Epidermal melanocyte (primary cell): Measurements from ENCODE around the gene TTC9C.
A peak's percentile ranks its signal among the peaks of the same experiment; 100 is the strongest.
"Not testable (repeated sequence)": the region's sequence is repeated elsewhere in the genome, so short reads cannot be mapped to it uniquely, and the experiment has no call there.

Experiments
- DNase-seq: peaks from one replicate; pipeline ENCODE4 v3.0.0; 2011; ENCODE audit warnings: low spot score; ENCODE audit not compliant: insufficient read length

Gene TTC9C

DNA sequence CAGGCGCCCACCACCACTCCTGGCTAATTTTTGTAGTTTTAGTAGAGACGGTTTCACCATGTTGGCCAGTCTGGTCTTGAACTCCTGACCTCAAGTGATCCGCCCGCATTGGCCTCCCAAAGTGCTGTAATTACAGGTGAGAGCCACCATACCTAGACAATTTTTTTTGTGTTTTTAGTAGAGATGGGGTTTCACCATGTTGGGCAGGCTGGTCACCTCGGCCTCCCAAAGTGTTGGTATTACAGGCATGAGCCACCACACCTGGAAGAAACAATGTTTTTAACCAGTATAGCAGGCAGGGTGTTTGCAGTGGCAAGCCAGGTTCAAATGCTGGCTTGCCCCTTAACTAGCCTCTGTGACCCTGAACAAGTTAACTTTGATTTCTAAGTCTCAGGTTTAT, 21.6 kb downstream of the TTC9C start:
- not testable (repeated sequence) for DNase-seq

DNA sequence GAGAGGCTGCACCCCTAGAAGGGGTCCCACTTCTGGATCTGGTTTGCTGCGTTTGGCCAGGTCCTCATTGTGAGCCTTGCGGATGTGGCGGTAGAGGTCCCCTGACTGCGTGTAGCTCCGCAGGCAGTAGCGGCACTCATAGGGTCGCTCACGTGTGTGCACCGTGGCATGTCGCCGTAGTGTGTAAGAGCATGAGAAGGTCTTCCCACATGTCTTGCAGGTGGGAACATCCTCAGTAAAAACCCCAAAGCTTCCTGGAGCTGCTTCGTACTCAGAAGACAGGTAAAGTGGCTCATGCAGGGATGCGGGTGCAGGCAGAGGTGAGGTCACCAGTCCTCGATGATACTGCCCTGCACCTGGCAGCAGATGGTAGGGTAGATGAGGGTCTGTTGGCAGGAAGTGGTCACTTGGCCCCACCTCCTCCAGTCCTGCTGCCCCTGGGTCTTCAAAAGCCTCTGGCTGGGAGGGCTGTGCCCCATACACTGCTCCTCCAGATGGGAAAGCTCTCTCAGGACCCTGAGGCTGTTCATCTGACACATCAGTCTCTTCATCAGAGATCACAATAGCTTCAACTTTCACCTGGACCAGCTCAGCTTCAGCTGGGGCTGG, 24.0 kb downstream of the TTC9C start:
- no peak for DNase-seq

DNA sequence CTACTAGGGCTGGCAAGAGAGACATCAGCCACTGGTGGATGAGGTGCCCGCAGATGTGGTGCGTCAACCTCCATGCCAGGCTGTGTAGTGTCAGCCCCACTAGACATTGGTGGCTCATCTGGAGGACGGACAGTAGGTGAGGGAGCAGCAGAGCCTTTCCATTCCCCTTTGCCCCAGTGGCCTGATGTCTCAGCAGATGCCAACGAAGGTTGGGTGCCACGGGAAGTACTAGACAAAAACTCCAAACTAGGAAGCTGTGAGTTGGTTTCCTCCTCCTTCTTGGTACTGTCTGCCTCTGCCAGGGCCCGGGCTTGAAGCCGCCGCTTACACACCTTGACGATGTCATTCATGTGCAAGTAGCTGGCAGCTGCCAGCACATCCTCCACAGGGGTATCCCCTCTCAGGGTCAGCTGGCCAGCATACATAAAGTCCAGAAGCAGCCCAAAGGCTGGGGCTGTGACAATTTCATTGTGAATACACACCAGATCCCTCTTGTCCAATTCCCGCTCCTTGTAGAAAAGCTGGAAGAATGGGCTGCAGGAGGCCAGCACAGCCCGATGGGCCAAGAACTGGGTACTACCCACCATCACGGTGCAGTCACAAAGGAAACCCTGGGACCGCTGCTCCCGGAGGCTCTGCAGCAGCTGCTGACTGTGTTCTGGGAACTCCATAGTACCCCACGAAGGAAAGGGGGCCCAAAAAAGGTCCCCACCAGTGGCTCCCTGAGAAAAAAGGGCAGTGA, 24.9 kb downstream of the TTC9C start:
- no peak for DNase-seq

DNA sequence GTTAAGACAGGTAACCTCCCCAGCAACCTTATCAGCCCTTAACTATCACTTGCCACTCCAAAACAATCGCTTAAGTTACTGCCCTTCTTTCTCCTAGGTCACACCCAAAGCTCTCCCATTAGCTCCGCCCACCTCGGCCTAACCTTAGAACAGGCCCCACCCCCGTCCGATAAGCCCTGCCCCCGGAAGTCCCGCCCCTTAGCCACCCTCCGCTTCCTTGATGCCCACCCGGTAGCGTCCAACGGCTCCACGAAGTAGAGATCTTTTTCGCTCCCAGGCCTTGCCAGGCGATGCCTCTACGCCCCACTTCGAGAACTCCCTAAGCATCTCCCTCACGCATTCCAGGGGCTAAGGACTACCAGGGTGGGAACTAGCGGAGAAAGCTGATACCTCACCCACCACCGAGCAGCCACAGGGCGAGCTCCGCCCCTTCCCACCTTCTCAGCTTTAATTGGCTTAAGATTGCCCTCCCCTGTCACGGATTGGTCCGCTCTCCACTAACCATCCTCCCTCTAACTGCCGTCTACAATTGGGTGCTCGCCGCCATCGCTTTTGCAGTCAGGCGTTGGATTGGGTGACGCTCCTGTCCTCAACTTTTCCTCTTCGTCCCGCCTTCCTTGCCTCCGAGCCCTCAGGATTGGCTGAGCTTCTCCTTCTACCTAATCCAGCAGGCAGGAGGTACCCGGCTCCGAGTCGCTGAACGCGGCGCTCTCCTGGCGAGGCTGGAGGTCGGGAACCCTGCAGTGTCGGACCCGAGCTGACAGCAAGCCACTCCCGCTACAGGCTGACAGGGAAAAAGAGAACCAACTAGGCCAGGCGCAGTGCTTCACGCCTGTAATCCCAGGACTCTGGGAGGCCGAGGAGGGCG, 25.7 kb downstream of the TTC9C start, which contains the start of gene ZBTB3:
Gene ZBTB3 (minus strand): TSS at position 425 of the 868 bp plus-strand sequence. CDS start 496 bp downstream, outside the sequence.
- peak; percentile 96 for DNase-seq

DNA sequence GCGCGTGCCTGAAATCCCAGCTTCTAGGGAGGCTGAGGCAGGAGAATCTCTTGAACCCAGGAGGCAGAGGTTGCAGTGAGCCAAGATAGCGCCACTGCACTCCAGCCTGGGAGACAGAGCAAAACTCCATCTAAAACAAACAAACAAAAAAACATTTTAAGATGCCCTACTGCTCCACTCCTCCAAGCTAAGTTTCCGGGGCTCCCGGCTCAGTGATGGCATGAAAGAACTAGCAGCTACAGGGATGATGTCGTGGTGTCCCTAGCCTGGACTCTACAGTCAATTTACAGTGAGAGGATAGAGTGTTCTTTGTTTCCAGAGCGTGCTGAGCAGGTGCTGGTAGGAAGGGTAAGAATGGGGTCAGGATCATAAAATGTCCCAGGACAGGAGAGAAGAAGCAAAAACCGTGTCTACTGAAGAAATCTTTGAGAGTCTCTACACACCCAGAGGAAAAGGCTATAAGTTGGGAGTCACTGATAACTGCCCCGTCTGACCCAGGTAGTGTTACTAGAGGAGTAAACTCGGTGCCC, 26.9 kb downstream of the TTC9C start:
- DNase-seq, result no peak

DNA sequence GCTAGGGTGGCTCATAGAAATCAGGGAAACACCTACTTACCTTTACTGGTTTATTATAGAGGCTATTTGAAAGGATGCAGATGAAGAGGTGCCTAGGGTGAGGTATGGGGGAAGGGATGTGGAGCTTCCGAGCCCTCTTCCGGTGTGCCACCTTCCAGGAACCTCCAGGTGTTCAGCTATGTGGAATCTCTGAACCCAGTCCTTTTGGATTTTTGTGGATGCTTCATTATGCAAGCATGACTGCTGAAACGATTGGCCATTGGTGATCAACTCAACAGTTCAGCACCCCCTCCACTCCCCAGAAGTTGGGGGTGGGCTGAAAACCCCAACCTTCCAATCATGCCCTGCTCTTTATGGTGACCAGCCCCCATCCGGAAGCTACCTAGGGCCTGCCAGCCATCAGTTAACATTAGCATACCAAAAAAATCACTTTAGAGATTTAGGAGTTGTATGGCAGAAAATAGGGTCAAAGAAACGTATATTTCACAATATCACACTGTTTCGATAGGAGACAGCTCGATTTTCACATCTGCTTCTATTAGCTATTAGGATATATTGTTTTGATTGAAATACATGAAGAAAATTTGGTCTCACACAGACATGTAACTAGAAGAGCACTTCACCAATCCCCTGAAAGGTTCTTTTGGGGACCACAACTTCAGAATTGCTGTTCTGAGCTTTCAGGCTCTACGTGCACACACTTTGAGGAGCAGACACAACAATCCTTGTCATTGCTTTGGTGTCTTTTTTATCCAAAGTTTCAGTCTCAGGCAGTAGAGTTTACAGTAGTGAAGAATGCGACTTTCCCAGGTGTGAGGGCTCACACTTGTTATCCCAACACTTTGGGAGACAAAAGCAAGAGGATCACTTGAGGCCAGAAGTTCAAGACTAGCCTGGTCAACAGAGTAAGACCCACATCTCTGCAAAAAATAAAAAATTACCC, 29.8 kb downstream of the TTC9C start:
- no peak for DNase-seq

DNA sequence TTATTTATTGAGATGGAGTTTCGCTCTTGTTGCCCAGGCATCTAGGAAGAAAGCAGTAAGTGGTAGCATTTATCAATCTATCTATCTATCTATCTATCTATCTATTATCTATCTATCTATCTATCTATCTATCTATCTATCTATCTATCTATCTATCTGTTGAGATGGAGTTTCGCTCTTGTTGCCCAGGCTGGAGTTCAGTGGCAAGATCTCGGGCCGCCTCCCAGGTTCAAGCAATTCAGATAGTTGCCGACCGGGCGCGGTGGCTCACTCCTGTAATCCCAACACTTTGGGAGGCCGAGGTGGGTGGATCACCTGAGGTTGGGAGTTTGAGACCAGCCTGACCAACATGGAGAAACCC, 32.6 kb downstream of the TTC9C start:
- not testable (repeated sequence) for DNase-seq

DNA sequence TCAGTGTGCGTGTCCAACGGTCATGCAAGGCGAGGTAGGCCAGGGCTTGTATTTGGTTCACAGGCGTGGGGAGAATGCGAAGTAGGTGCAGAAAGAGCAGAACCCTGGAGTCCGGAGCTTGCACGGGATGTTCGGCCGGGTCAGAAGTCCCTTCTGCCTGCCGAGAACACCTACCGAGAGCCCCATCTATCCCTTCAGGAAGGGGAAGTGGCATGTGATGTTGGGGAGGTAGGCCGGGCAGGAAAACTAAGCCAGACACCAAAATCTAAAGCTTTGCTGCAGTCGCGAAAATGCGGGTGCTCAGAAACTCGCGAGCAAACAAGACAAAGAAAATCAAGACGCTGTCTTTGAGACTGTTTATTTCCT, 42.5 kb downstream of the TTC9C start:
- no peak for DNase-seq

DNA sequence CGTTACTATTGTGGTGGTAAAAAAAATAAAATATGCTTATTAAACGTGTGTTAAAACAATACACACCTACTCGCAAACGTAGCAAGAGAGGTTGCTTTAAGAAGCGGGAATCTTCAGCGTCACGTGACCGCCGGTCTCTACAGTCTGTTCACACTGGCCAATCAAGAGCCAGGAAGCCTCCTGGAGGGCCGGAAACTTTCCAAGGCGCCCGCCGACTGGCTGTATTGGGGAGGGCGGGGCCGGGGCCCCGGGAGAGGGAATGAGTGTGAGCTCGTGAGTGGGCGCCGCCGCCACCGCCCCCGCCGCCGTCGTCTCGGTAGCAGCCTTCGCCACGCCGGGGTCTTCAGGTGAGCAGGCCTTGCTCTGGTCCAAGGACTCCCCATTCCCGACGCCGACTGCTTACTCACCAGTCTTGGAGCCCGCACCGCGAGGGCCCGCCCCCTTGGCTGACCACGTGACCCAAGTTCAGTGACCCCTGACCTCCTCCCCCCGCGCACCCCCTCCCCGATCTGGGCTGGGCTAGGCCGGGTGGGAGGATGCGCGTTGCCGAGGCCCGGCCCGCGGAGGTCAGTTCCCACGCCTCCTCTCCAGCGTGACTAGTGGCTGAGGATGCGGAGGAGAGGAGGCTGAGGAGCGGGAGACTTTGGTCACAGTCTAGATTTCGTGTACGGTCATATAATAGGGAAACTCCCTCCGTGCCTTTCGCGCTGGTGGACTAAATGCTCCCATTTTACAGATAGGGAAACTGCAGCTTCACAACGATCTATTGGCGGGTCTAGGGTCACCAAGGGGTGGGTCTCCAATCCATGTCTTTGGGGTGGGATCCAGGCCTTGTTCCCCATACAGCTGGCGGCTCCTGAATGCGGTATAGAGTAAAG, 43.1 kb downstream of the TTC9C start, which contains the start of gene TAF6L:
Gene TAF6L (plus strand): TSS at position 253 of the 878 bp plus-strand sequence. CDS start 4,388 bp downstream, outside the sequence.
- DNase-seq, result peak; percentile 97

DNA sequence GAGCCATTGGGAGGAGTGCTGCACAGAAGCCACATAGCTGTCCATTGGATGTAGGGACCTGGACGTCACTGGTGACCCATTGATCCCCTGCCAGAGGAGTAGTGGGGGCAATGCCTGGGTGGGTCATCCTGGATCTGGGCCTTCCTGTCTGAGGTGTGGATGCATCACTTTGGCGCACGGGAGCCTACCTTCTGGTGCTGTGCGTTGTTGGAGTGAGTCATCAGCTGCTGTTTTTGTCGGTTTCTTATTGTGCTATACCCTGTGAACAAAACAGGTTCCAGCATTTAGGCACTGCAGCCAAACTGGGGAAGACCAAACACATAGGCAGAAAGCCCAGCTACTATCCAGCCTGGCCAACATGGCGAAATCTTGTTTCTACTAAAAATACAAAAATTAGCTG, 46.1 kb downstream of the TTC9C start:
- DNase-seq, result no peak

DNA sequence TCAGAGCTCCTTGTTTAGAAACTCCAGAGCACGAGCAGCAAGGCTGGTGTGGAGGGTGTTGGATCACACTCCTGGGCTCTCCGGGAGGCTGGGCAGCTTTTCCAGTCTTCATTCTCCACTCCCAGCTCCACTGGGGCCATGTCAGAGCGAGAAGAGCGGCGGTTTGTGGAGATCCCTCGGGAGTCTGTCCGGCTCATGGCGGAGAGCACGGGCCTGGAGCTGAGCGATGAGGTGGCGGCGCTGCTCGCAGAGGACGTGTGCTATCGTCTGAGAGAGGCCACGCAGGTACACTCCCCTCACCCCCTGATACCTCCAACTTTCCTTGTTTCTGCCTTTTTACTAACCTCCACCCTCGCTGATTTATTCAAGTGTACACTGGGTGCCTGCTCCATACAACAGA, 47.4 kb downstream of the TTC9C start:
- no peak for DNase-seq

DNA sequence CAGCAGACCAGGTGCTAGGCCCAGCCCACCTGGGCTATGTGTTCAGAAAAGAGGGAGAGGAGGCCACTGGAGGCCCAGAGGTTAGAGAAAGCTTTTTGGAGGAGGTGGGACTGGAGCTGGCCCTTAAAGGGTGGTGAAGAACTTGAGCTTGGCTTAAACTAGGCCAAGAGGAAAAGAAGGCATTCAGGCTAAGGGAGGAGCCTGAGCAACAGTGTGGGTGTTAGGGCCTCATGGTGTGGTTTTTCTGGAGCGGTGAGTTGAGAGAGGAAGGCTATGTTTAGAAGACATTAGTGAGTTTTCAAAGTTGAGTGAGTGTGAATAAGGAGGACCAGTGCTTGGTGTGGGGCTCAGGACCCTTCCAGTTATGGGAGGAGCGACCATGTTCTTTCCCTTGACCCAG, 49.1 kb downstream of the TTC9C start:
- DNase-seq, result no peak

DNA sequence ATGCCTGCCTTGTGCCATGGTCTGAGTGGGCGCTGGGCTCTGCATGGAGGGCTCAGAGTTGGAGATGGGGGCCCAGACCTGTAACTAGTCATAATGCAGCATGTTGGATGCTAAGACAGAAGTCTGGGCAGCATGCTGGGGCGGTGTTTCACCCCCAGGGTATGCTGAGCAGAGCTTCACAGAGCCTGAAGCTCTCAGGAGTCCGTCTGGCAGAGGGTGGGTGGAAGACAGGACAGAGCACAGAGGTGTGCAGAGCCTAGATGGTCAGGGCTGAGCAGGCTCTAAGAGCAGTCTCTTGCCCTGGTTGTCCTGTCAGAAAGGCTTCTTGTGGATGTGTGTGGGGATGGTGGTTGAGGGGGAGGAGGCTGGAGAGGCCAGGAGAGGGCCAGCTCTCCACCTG, 50.2 kb downstream of the TTC9C start:
- DNase-seq, result no peak

DNA sequence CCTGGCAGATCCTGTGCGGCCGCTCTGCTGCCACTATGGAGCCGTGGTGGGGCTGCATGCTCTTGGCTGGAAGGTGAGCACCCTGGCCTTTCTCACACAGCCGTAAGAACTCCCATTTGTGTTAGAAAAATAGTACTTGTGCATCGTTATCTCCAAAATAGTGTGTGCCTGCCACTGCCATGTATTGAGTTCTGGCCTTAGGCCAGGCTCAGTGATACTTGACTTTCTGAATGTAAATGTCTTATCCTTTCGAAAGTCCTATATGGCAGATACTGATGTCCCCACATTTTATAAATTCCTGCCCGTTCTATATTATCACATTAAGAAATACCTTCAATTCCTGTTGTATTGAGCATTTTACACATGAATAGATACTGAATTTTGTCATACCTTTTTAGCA, 54.5 kb downstream of the TTC9C start:
- no peak for DNase-seq

DNA sequence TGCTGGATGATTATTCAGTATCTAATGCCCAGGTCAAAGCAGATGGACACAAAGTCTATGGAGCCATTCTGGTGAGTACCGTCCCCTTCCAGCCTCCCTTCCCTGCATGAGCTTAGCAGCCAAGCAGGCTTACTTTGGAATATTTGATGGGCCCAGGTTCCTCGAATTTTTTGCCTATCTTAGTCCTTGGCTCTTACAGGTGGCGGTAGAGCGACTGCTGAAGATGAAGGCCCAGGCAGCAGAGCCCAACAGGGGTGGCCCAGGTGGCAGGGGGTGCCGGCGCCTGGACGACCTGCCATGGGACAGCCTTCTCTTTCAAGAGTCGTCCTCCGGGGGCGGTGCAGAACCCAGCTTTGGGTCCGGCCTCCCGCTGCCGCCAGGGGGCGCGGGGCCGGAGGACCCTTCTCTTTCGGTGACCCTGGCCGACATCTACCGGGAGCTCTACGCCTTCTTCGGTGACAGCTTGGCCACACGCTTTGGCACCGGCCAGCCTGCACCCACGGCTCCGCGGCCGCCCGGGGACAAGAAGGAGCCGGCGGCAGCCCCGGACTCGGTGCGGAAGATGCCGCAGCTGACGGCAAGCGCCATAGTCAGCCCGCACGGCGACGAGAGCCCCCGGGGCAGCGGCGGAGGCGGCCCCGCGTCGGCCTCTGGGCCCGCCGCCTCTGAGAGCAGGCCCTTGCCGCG, 58.2 kb downstream of the TTC9C start:
- DNase-seq, result peak; percentile 95

DNA sequence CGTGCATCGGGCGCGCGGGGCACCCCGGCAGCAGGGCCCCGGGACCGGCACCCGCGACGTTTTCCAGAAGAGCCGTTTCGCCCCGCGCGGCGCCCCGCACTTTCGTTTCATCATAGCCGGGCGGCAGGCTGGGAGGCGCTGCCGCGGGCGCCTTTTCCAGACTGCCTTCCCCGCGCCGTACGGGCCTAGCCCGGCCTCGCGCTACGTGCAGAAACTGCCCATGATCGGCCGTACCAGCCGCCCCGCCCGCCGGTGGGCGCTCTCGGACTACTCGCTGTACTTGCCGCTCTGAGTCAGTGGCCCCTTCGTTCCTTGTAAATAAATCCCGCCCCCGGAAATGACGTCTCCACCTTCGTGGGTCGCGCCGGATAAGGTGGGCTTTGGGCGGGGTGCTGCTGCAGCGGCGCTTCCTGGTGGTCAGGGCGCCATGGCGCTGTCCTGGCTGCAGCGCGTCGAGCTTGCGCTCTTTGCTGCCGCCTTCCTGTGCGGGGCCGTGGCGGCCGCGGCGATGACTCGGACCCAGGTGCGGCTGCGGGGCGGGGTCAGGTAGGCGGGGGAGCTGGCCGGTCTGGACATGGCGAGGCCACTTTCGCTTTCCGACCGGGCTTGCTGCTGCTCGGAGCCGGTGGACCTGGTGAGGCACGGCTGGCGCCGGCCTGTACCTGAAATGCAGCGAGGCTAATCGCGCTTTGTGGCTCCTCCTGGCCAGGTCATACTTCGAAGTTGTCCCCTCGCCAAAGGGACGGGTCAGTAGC, 58.9 kb downstream of the TTC9C start, which contains the start of gene TMEM179B:
Gene TMEM179B (plus strand): TSS at position 398 of the 755 bp plus-strand sequence. CDS start 30 bp downstream, at position 428.
- peak; percentile 98 for DNase-seq
